HCEC 1CT (cell line): ENCODE results near the gene PPP1R3C.

Source experiments
- DNase-seq: peaks from one replicate; pipeline ENCODE4 v3.0.0-alpha.2; 2017

PPP1R3C gene

GRCh38 chr10:91598211-91598977 is 34.5 kb downstream of the PPP1R3C start:
- peak; percentile 83 for DNase-seq

GRCh38 chr10:91597197-91597881 is 35.5 kb downstream of the PPP1R3C start:
- no peak for DNase-seq

GRCh38 chr10:91596825-91597196 is 36.1 kb downstream of the PPP1R3C start:
- DNase-seq: peak; percentile 70

GRCh38 chr10:91593834-91594233 is 39.0 kb downstream of the PPP1R3C start:
- DNase-seq: no peak

GRCh38 chr10:91593366-91593765 is 39.5 kb downstream of the PPP1R3C start:
- no peak for DNase-seq

GRCh38 chr10:91592266-91592975 is 40.5 kb downstream of the PPP1R3C start:
- DNase-seq: no peak

GRCh38 chr10:91591797-91592174 is 41.1 kb downstream of the PPP1R3C start:
- no peak for DNase-seq

- DNase-seq: peak; percentile 74
These were observed 41.7 kb downstream of the PPP1R3C start for GRCh38 chr10:91590904-91591796.

- peak; percentile 73 for DNase-seq
These were observed 42.5 kb downstream of the PPP1R3C start for GRCh38 chr10:91590142-91590903.

GRCh38 chr10:91589658-91590035 is 43.2 kb downstream of the PPP1R3C start:
- DNase-seq: no peak

- no peak for DNase-seq
These were observed 43.7 kb downstream of the PPP1R3C start for GRCh38 chr10:91589015-91589657.

GRCh38 chr10:91587710-91588638 is 44.9 kb downstream of the PPP1R3C start:
- DNase-seq: peak; percentile 83

GRCh38 chr10:91582153-91582554 is 50.7 kb downstream of the PPP1R3C start:
- no peak for DNase-seq

GRCh38 chr10:91579329-91579985 is 53.4 kb downstream of the PPP1R3C start:
- DNase-seq: no peak
